BJ (cell line): ENCODE results near the gene DCP1B. TPM values are rescaled to one million over a fixed set of nuclear protein-coding genes. Genes with fewer than 3 reads are reported as not detected.

Source experiments
- CTCF ChIA-PET: fragments of 350-600 bp; formaldehyde crosslinking; extraction: SDS; loops from one replicate; lab custom pipeline; 2021; ENCODE audit warnings: antibody characterized with exemption, inconsistent platforms; lab: Yijun Ruan, JAX
- POLR2A ChIA-PET: fragments of 300-600 bp; sonication (Branson Sonifier 250); formaldehyde crosslinking; extraction: SDS; loops from one replicate; lab custom pipeline; 2021; ENCODE audit warnings: antibody characterized with exemption; lab: Charles Lee
- DNase-seq: peaks from one replicate; pipeline ENCODE4 v3.0.0-alpha.2; 2011; ENCODE audit warnings: low read depth
- H3K27me3 ChIP-seq: 2 replicates; pipeline ENCODE4 v1.6.0; 2011; ENCODE audit warnings: low read length; ENCODE audit not compliant: control insufficient read depth, insufficient read depth
- H3K36me3 ChIP-seq: 2 replicates; pipeline ENCODE4 v1.5.1; 2011; ENCODE audit warnings: low read length; ENCODE audit not compliant: control insufficient read depth, insufficient read depth
- H3K4me3 ChIP-seq: 2 replicates; pipeline ENCODE4 v1.5.1; 2011; ENCODE audit warnings: low read depth, mild to moderate bottlenecking, control low read depth, low read length
- CTCF ChIP-seq: IDR thresholded peaks from 2 replicates; pipeline ENCODE4 v1.5.1; 2011; ENCODE audit warnings: low read depth, mild to moderate bottlenecking, control low read depth, inconsistent platforms, low read length, moderate library complexity; ENCODE audit not compliant: insufficient read depth
- polyA plus RNA-seq: library from polyadenylated mRNA; depleted of rRNA; stranded (reverse); fragments of >200 nt; gene quantifications from 2 replicates; pipeline ENCODE4 v1.2.3, GENCODE V29; 2011

The DCP1B gene
- polyA plus RNA-seq, 1 experiment, result 29.1 TPM

- TF ChIP-seq CTCF, result no peak
- POLR2A ChIA-PET, result no interaction called here
- CTCF ChIA-PET, result interaction anchor here (1.6 to 2.3 kb wide), 2 partner anchors 39 to 55 kb away, joined by 6 to 8 read pairs; no protein-coding TSS in a partner anchor
Measured at GRCh38 chr12:1995205-1995896, 8.9 kb downstream of the DCP1B start.

GRCh38 chr12:1994429-1995143 is 9.7 kb downstream of the DCP1B start:
- no peak for DNase-seq
- ChIA-PET POLR2A (no interaction called here), CTCF (interaction anchor here (1.6 to 2.3 kb wide), 2 partner anchors 40 to 55 kb away, joined by 6 to 8 read pairs; no protein-coding TSS in a partner anchor)
- H3K36me3 ChIP-seq, result peaks cover 2% of the 10 kb centered on the region
- H3K4me3 ChIP-seq, result no peak overlapping the region
- TF ChIP-seq CTCF, result no peak
- H3K27me3 ChIP-seq, result no peaks in the 10 kb centered on the region

More at GRCh38 chr12:1995205-1995896, 8.9 kb downstream of the DCP1B start:
- Histone ChIP-seq H3K4me3 (no peak overlapping the region), H3K36me3 (peaks cover 2% of the 10 kb centered on the region), H3K27me3 (no peaks in the 10 kb centered on the region)
- no peak for DNase-seq

GRCh38 chr12:1993871-1994371 is 10.3 kb downstream of the DCP1B start:
- CTCF ChIA-PET, result interaction anchor here (0.6 to 2.3 kb wide), 3 partner anchors 40 to 198 kb away, joined by 3 to 8 read pairs (median 6); no protein-coding TSS in a partner anchor
- TF ChIP-seq CTCF, result no peak
- peaks cover 2% of the 10 kb centered on the region for H3K36me3 ChIP-seq
- POLR2A ChIA-PET, result no interaction called here
- H3K27me3 ChIP-seq, result no peaks in the 10 kb centered on the region
- no peak for DNase-seq
- no peak overlapping the region for H3K4me3 ChIP-seq

- TF ChIP-seq CTCF, result no peak
- ChIA-PET CTCF (interaction anchor here (0.6 to 2.3 kb wide), 3 partner anchors 12 to 197 kb away, joined by 3 to 6 read pairs (median 3); no protein-coding TSS in a partner anchor), POLR2A (no interaction called here)
- no peak overlapping the region for H3K4me3 ChIP-seq
- H3K27me3 ChIP-seq, result no peaks in the 10 kb centered on the region
- peaks cover 2% of the 10 kb centered on the region for H3K36me3 ChIP-seq
- DNase-seq, result peak; percentile 78
Measured at GRCh38 chr12:1993341-1993740, 10.9 kb downstream of the DCP1B start.

- no peak for DNase-seq
- TF ChIP-seq CTCF, result no peak
- Histone ChIP-seq H3K36me3 (peaks cover 2% of the 10 kb centered on the region), H3K27me3 (no peaks in the 10 kb centered on the region), H3K4me3 (no peak overlapping the region)
- ChIA-PET POLR2A (no interaction called here), CTCF (interaction anchor here (0.7 to 2.3 kb wide), 2 partner anchors 12 to 53 kb away, joined by 3 to 6 read pairs; no protein-coding TSS in a partner anchor)
Measured at GRCh38 chr12:1992732-1993131, 11.5 kb downstream of the DCP1B start.
